PC-9 (cell line): ENCODE data around the gene ERC2. TPM values are rescaled to one million over a fixed set of nuclear protein-coding genes. Genes with fewer than 3 reads are reported as not detected.

Source experiments
- BruUV-seq: library from RNA; stranded (reverse); fragments of 400-500 nt; replicated peaks from 2 replicates; lab custom pipeline; 2021; lab: Mats Ljungman, UMichigan
- CTCF ChIA-PET: fragments of 300-600 bp; sonication (Branson Sonifier 250); formaldehyde crosslinking; loops from one replicate; lab custom pipeline; 2022; ENCODE audit warnings: antibody characterized with exemption; lab: Charles Lee
- POLR2A ChIA-PET: fragments of 300-600 bp; sonication (Branson Sonifier 250); formaldehyde crosslinking; loops from one replicate; lab custom pipeline; 2022; ENCODE audit warnings: antibody characterized with exemption; ENCODE audit not compliant: unreplicated experiment; lab: Charles Lee
- DNase-seq, 2 experiments: peaks; one replicate each; pipeline versions ENCODE4 v3.0.0 to v3.0.0-alpha.2; 2015 to 2022; ENCODE audit warnings: mixed read lengths in 1 of 2
- H2AFZ ChIP-seq: fragments of 200-600 bp; sonication (generic); 2 replicates; pipeline ENCODE4 v1.8.1; 2017; ENCODE audit warnings: antibody characterized with exemption
- H3F3A ChIP-seq: fragments of 200-600 bp; sonication (generic); 2 replicates; pipeline ENCODE4 v1.8.1; 2017; ENCODE audit warnings: antibody characterized with exemption, mild to moderate bottlenecking, low read depth; ENCODE audit not compliant: insufficient read depth
- H3K27ac ChIP-seq: fragments of 200-600 bp; sonication (generic); 2 replicates; pipeline ENCODE4 v1.6.1; 2016; ENCODE audit warnings: mixed run types
- H3K27me3 ChIP-seq: fragments of 200-600 bp; sonication (generic); 2 replicates; pipeline ENCODE4 v1.6.1; 2016; ENCODE audit warnings: low read depth, mixed run types; ENCODE audit not compliant: insufficient read depth
- H3K36me3 ChIP-seq: fragments of 200-600 bp; sonication (generic); 2 replicates; pipeline ENCODE4 v1.6.1; 2016; ENCODE audit warnings: low read depth, mixed run types
- H3K4me1 ChIP-seq: fragments of 200-600 bp; sonication (generic); replicated peaks from 2 replicates; pipeline ENCODE4 v1.6.1; 2016; ENCODE audit warnings: mixed run types; ENCODE audit not compliant: insufficient read depth
- H3K4me2 ChIP-seq: fragments of 200-600 bp; sonication (generic); 2 replicates; pipeline ENCODE4 v1.6.1; 2017; ENCODE audit warnings: mixed run types
- H3K4me3 ChIP-seq: fragments of 200-600 bp; sonication (generic); 2 replicates; pipeline ENCODE4 v1.6.1; 2016; ENCODE audit warnings: mixed run types
- H3K79me2 ChIP-seq: fragments of 200-600 bp; sonication (generic); 2 replicates; pipeline ENCODE4 v1.6.1; 2017; ENCODE audit warnings: low read depth, mixed run types
- H3K9me2 ChIP-seq: fragments of 200-600 bp; sonication (generic); 2 replicates; pipeline ENCODE4 v1.8.1; 2017; ENCODE audit warnings: mild to moderate bottlenecking; ENCODE audit not compliant: insufficient read depth
- H3K9me3 ChIP-seq: fragments of 200-600 bp; sonication (generic); 2 replicates; pipeline ENCODE4 v1.8.1; 2016; ENCODE audit warnings: low read depth; ENCODE audit not compliant: insufficient read depth
- H4K20me1 ChIP-seq: fragments of 200-600 bp; sonication (generic); 2 replicates; pipeline ENCODE4 v1.8.1; 2017; ENCODE audit not compliant: insufficient read depth
- CTCF ChIP-seq: fragments of 200-600 bp; sonication (generic); conservative IDR thresholded peaks from 2 replicates; pipeline ENCODE4 v1.6.1; 2017; ENCODE audit warnings: mixed run types, antibody characterized with exemption, mild to moderate bottlenecking, moderate library complexity
- EZH2 ChIP-seq: fragments of 200-600 bp; sonication (generic); IDR thresholded peaks from 2 replicates; pipeline ENCODE4 v1.8.0; 2017; ENCODE audit warnings: antibody characterized with exemption, low read depth
- intact Hi-C: fragments of 100-400 bp; cut with micrococcal nuclease; formaldehyde crosslinking; loops from one replicate; pipeline ENCODE4 v1.10.0; 2022; ENCODE audit not compliant: unreplicated experiment
- total RNA-seq: library from RNA; stranded (reverse); gene quantifications from 2 replicates; pipeline ENCODE4 v1.2.3, GENCODE V29; 2021

Gene ERC2
- total RNA-seq, 1 experiment from 2014 or later, result 1.4 TPM

DNA sequence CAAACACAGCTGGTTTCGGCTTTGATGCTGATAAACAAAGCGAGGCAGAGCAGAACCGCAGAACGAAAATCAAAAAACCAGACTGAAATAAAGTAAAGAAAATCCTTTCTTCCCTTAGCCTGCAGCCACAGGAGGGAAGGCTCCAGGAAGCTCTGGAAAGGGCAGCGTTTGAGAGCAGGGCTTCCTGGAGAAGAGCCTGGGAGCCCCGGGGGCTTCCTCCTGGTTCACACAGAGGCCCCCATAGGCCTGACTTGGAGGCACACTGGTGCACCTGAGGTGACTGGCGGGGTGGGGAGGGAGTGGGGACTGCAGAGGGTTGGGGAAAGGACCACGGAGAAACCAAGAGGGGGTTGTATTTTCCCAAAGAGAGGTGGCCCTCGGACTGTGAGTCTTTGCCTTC is 882.4 kb downstream of the ERC2 start:
- H3K4me3 ChIP-seq, result no peak overlapping the region
- no peaks in the 10 kb centered on the region for H3K27me3 ChIP-seq
- BruUV-seq, result no TSS peak
- H3F3A ChIP-seq, result peaks cover 6% of the 10 kb centered on the region; the same call in 1 of the 2 replicates
- H3K27ac ChIP-seq, result no peak overlapping the region
- intact Hi-C loops, result no loop called here
- no peaks in the 10 kb centered on the region for H3K9me2 ChIP-seq
- H3K9me3 ChIP-seq, result no peaks in the 10 kb centered on the region
- ChIA-PET CTCF (no interaction called here), POLR2A (no interaction called here)
- H3K4me1 ChIP-seq, result peaks cover 13% of the 10 kb centered on the region
- DNase-seq, result no peak
- TF ChIP-seq EZH2, result no peak
- TF ChIP-seq CTCF, result no peak
- no peaks in the 10 kb centered on the region for H3K36me3 ChIP-seq
- no peaks in the 10 kb centered on the region for H4K20me1 ChIP-seq
- H2AFZ ChIP-seq, result no peak overlapping the region
- no peaks in the 10 kb centered on the region for H3K79me2 ChIP-seq
- H3K4me2 ChIP-seq, result no peak overlapping the region

GRCh38 chr3:55584716-55585368 is 883.4 kb downstream of the ERC2 start:
- Histone ChIP-seq H3K4me2 (no peak overlapping the region), H3K79me2 (no peaks in the 10 kb centered on the region), H3K4me1 (peaks cover 13% of the 10 kb centered on the region), H3K9me2 (no peaks in the 10 kb centered on the region), H4K20me1 (no peaks in the 10 kb centered on the region), H3K9me3 (no peaks in the 10 kb centered on the region), H3K36me3 (no peaks in the 10 kb centered on the region), H3K27me3 (no peaks in the 10 kb centered on the region), H2AFZ (no peak overlapping the region), H3F3A (peaks cover 6% of the 10 kb centered on the region; the same call in 1 of the 2 replicates), H3K4me3 (no peak overlapping the region), H3K27ac (no peak overlapping the region)
- ChIA-PET CTCF (no interaction called here), POLR2A (no interaction called here)
- BruUV-seq, result no TSS peak
- intact Hi-C loops, result no loop called here
- TF ChIP-seq CTCF (no peak), EZH2 (no peak)
- no peak for DNase-seq

GRCh38 chr3:55584030-55584429 is 884.2 kb downstream of the ERC2 start:
- BruUV-seq, result no TSS peak

More at GRCh38 chr3:55584030-55584429, 884.2 kb downstream of the ERC2 start:
- Histone ChIP-seq H3K9me2 (no peaks in the 10 kb centered on the region), H3K4me3 (no peak overlapping the region), H3K79me2 (no peaks in the 10 kb centered on the region), H4K20me1 (no peaks in the 10 kb centered on the region), H3K27me3 (no peaks in the 10 kb centered on the region), H3K27ac (no peak overlapping the region), H3K4me2 (no peak overlapping the region), H3K4me1 (peaks cover 13% of the 10 kb centered on the region), H3K9me3 (no peaks in the 10 kb centered on the region), H3F3A (peaks cover 6% of the 10 kb centered on the region; the same call in 1 of the 2 replicates), H2AFZ (no peak overlapping the region), H3K36me3 (no peaks in the 10 kb centered on the region)
- TF ChIP-seq CTCF (no peak), EZH2 (no peak)
- ChIA-PET CTCF (interaction anchor here (0.7 kb wide), 1 partner anchor 132 kb away, joined by 5 read pairs; no protein-coding TSS in a partner anchor), POLR2A (no interaction called here)
- intact Hi-C loops, result no loop called here
- no peak for DNase-seq
